GM19468 (cell line): ENCODE measurements around the gene XPR1.

Source experiments
- ATAC-seq: cut with Tn5 transposase; IDR thresholded peaks from one replicate; pipeline ENCODE4 v1.9.1; 2021; ENCODE audit warnings: mild to moderate bottlenecking, moderate library complexity, moderate number of reproducible peaks; ENCODE audit not compliant: unreplicated experiment; ENCODE audit errors: extremely low read depth

The XPR1 gene

DNA sequence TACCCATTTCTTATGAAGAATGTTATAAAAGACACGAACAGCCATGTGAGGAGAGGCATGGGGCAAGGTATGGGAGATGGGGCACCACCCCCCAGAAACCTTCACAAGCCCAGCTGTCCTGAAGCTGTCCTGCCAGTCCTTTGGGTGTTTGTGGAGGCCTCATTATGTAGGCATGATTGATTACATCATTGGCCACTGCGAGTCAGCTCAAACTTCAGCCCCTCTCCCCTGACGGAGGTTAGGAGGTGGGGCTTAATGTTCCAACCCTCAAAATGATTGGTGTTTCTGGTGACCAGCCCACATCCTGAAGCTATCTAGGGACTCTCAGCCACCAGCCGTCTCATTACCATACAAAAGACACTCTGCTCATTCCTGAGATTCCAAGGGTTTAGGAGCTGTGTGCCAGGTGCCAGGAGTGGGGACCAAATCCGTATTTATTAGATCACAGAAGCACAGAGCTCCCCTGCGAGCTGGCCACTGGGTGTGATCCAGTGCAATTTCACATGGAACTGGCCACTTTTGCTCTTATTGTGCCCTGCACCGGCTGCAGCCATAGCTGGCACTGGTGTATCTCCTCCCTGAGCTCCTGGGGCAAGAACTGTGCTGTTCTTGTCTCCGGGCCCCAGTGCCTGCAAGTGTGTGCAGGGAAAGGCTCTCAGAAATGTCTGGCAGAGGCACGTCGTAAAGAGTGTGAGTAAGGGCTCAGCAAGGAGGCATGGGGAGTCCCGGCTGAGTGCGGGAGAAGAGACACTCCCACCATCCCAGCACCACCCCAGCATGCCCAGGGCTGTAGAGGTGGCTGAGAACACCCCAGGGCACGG, 291.4 kb downstream of the XPR1 start:
- peak; percentile 23 for ATAC-seq

DNA sequence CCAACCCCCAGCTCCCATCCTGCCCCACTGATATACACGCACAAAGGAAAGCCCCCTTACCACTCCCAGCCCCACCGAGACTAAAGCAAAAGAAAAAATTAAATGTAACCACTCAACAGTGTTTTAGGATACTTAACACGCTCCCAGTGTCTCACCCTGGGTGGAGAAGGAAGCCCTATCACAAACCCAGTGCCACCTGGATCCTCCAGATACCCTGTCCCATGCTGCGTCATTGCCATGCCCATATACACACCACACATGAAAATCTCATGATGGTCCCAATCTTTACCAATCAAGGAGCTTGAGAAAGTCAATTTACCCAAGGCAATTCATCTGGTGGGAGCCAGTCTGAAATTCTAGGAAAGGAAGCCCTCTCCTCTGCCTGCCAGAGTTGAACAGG, 292.1 kb downstream of the XPR1 start:
- ATAC-seq = no peak

DNA sequence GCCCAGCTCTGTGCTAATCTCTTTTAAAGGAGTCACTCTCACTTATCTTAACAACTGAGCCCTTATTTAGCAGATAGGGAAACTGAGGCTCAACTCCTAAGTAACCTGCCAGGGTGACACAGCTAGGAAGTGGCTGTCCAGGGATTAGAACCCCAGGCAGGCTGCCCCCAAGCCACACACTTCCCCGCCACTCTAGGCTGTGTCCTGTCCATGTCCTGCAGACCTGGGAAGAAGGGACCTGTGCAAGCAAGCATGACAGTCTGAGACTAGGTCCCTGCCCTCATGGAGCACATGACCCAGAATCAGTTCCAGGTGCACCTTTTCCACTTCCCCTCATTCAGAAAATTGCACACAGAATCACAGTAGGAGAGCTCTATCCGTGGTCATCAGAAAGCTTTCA, 293.1 kb downstream of the XPR1 start:
- ATAC-seq = no peak

DNA sequence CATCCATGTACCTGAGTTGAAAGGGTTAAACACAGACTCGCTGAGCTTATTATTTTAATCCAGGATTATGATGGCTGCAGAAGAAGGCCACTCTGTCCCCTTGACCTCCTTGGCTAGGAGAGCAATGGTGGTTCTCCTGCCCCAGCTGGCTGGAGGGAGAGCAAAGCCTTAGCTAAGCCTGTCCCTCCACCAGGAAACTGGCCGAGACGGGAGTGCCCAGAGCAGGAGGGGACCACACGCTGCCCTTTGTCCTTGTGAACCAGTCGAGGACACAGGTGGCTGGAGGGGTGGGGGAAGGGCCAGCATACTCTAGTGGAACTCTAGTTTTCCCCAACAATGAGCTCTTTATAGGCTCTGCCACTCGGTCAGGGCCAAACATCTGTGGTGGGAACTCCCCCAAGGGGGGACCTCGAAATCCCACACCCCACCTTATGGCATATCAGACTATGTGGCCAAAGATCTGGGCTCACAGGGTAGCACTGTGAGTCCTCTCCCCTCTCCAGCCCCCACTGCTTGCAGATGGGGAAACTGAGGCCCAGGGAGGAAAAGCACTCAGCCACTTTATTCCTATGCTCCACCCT, 293.7 kb downstream of the XPR1 start:
- no peak for ATAC-seq

DNA sequence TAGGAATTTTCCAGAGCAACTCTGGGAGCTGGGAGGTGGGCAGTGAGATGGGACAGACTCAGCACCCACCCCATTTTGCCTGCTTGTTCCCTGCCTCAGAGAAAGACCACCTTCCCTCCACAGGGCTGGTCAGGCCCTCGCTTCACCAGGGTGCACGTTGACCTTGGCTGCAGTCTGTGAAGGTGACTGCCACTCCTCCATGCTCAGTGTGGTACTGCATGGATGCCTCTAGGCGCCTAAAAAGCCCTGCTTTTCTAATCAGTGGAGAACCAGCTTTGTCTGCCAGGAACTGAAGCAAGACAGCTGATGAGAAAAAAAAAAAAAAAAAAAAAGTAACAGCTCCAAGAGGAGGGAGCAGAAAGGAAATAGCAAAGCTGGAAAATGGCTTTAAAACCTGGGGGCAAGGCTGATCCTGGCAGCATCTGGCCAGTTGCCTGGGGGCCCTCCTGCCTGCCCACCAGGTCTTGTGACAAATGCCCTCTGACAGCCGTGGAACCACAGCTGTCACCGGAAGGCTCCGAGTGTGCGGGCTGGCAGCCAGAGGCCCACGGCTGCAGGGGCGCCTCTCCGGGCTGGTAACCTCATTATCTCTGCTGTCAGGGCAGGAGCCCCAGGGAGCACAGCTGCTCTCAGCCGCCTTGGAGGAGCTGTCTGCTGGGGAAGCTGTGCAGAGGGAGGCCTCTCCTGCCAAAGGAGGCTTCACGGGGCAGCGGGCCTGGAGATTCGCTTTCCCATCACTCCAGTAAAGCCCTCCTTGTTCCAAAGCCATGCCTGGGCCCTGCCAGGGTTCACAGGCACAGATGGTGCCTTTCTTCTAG, 294.6 kb downstream of the XPR1 start:
- ATAC-seq = no peak

DNA sequence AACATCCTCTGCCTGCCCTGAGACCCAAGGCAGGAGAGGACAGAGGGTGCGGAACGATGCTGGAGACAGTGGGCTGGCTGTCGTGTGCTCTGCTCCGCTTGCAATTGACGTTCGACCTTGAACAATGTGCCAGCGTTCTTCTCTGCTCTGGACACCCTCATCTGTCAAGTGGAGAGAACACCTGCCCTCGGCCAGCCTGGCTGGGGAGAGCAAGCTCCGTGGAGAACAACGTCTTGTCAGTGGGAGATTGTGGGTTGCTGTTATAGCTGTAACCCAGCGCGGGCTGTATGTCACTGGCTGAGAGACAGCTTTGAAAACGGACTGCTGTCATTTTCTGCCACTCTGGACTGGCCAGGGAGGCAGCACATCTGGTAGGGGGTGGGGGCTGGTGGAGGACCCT, 295.5 kb downstream of the XPR1 start:
- ATAC-seq = no peak

DNA sequence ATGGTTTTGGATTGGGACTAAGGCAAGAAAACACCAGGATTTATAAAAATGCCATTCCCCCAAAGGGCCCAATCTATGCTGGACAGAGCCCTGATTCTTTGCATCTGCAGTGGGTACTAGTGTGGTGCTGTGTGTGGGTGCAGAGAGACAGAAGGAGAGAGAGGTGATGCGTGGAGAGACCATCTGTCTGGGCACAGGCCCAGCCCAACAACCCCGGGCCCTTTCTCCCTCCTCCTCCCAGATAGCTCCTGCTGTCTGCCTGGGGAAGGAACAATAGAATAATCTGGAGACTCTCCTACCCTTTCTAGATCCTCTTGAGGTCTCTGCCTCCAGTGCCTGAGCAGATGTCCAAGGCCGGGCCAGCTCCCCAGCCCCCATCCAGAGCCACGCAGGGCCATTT, 296.0 kb downstream of the XPR1 start:
- ATAC-seq = no peak

DNA sequence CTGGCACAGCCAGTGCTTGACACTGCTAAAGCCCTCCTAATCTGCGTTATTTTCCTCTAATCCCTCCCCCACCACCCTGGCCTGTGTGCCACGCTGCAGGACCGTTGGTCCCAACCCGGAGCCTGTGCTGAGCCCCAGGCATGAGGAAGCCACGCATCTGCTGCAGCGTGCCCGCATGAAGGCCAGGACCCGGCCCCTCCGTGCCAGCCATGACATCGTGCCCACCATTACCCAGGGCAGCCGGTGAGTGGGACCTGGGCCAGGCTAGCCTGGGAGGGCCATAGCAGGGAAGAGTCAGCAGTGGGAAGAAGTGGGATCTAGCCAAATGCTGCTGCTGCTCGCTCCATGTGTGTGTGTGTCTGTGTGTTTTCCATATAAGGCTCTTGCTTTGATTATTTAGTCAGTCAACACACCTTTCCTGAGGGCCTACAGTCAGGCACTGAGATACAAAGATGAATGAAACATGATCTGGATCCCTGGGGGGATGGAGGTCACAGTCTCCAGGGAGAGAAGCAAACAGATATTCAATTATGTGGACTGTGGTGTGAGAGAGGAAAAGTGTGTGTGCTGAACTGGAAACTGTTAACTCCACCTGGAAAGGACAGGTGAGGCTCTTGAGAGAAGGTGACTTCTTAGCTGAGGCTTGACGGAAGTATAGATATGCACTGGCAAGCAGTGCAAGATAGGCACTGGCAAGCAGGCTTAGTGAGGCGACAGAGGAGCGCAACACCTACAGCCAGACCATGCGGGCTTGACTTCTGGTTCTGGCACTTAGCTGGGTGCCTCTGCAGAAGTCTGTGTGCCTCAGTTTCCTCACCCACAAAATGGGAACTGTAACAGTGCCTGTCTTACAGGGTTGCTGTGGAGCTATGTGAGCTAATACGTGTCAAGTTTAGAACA, 296.8 kb downstream of the XPR1 start:
- ATAC-seq = no peak

DNA sequence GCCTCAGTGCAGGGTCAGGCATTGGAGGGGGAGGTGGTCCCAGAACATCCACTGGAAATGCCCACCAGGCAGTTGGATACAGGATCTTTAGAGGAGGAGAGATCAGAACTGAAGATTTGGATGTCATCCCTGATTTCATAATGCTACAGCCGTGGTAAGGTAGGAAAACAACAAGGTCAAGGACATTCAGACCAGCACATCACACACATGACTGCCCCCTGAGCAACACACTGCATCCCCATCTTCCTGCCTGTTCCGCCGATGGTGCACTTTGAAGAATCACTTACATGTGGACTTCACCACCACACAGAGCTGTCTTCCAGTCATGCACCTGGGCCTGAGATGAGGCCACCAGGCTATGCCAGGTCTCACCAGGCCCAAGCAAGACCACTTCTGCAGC, 297.6 kb downstream of the XPR1 start:
- ATAC-seq = no peak

DNA sequence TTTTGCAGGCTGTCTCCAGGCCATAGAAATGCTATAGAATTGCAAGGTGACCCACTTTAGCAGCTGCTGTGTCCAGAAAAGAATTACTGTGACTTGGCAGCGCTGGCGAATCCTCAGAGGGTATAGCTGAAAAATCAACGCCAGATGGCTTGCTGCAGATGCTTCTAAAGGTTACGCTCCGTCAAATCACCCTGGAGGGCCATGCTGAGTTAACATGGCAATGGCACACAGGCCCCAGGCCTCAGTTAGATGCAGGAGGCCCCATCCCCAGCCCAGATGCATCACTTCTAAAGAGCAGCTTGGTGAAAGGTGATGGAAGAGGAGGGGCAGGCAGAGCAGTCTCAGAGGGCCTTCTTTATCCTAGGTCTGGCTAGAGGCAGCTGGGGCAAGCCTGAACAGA, 298.9 kb downstream of the XPR1 start:
- ATAC-seq = no peak

DNA sequence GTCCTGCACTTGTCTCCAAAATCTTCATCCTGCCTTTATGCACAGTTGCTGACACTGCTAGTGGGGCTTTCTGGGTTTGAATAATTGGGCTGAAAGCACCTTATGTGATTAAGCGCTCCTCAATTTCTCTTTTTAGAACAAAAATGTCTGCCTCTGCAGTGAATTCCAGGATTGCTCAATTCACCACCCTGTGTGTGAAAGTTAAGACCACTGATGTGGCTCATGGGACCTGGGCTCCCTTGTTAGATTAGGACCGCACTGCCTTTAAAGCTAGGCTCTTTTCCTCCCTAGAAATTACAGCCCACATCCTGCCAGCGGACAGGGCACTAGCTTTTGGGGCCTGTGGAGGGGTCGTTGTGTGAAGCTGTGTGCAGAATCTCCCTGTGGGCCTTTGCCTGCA, 299.7 kb downstream of the XPR1 start:
- no peak for ATAC-seq

DNA sequence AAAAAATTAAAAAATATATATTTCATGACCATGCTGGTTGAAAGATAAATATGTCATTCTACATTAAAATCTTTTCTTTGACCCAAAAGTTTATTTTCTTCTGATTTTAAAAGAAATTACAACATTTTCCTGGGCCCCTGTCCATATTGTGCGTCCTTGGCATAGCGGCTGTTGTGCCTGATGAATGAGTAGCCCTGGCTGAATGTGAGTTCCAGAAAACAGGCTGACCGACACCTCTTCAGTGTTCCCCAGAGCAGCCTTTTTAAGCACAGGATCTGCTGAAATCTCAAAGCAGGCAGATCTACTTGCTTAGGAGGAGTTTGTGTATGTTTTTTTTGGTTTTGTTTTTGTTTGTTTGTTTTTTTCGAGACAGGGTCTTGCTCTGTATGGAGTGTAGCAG, 300.6 kb downstream of the XPR1 start:
- no peak for ATAC-seq

DNA sequence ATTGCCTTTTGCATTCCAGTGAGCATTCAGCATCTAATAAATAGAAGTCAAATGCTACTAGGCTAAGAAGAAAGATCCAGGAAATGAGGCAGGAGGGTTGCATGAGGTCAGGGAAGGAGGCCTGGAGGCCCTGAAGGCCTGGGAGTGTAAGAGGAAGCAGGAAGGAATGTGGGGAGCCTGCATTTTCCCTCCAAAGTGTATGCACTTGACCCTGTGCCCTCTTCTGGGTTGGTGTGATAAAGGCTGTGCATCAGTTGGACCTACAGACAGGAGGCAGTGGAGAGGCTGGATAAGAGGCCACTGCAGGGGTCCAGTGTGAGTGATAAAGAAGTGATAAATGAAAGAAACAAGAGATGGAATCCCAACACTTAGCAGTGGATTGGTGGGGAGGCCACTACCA, 301.3 kb downstream of the XPR1 start:
- ATAC-seq = no peak

DNA sequence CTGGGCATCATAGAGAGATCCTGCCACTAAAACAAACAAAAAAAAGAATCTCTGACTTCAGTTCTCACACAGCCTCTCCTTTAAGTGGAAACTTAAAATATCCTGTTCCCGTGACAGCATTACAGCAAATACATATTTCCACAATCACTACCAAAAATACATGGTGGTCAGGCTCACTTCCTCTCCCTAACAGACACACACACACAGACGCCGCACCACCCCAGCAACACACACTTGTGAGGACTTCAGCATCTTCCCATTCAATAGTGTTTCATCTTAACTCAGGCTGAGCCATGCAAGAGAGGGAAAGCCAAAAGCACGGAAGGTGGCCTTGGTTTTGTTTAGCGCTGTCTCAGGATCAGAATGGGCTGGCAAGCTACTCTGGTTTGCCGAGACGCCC, 302.7 kb downstream of the XPR1 start:
- no peak for ATAC-seq

DNA sequence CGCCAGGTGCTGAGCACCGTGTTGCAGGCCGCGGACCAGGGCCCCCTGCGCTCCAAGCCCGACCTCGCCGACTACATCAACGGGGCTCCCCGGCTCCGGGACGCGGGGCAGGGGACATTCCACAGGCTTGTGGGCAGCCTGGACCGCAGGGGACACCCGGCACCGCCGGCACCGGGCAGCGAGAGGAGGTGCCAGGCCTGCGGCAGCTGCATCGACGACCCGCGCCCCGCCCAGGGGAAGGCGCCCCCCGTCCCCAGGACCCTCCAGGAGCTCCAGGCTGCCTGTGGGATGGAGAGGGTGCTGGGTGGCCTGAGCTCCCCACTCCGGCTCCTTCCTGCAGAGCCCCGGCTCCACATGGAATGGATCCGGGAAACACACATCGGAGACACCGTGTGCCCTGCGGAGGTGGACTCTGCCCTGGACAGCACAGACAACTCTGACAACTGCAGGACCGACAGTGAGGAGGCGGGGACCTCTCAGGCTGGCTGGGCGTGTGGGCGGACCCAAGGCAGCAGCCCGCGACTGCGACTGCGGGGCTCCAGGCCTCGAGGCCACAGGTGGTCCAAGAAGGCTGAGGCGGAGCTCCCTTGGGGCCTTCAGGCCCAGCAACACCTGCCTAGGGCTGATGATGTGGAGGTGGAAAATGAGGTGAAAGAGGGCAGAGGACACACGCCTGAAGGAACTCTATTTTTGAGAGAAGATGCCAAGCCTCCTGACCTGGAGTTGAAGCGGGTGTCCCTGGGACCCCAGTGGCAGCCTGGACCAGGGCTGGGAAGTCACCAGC, 303.7 kb downstream of the XPR1 start:
- ATAC-seq = no peak

DNA sequence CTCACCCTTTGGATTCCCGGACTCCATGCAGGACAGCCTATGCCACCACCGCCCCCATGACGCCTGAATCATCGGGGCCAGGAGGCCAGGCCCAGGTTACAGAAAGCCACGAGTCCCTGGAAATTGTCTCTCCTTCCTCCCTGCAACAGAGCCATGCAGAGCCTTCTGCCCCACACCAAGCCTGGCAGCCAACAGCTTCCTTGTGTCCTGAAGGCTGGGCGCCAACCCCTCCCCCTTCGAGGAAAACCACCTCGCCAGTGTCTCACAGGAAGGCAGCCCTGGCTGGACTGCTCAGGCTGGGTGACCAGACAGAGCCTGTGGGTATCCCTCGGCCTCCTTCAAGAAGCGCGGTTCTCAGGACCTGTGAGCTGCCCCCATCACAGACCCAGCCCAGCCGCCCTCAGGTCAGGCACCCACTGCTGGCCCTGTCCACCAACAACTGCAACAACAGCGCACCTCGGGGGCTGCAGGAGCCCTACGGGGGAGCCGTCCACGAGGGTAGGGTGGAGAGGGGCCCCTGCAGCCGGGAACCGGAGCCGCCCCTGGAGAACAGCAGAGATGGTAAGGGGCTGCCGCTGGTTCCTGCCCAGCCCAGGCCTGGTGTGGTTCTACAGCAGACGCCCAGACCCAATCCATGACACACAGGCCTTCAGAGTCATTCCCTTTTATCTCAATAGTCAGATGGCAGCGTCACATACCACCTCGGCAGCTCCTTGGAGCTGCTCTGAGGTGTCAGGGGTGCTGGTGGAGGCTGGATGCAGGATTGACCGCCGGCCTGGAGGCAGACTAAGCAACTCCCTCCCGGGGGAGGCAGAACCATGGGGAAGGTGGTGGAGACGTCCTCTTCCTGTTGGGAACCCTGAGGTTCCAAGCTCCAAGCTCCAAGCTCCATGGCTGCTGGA, 304.5 kb downstream of the XPR1 start:
- ATAC-seq = no peak

DNA sequence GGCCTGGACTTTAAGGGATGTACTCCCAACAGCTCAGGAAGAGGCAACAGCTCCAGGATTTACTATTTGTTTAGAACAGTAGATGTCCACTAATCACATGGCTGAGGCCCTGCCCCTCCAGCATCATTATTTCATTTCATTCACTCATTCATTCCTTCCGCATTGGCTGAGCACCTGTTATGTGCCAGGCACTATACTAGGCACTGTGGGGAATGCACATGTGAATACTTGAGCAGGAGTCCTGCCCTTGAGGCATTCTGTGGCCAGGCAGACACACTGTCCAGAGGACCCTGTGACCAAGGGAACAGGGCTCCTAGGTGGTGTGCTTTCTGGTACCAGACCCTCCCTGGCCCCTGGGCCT, 305.2 kb downstream of the XPR1 start:
- no peak for ATAC-seq

DNA sequence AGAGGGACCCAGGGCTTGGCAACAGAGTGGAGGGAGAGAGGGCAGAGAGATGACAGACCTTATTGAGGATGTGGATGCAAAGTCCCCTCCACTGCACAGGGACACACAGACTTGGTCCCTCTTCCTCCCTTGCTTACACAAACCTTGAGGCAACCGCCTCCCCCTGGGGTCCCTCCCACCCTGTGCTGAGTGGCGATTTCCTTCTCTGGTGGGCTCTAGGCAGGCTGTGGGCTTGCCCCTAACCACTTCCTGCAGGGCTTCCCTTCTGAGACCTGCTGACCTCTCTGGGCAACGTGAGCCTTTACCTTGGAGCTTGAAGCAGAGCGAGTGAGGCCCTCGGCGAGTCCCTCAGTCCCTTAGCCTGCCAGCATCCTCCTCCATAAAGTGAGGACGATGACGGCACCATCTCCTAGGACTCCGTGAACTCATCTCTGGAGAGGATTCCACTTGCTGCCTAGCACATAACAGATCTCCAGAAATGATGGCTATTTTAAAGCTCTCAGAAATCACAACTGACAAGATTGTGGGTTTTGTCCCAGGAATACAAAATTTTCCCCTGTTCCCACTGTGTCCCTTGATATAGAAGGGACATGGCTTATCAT, 305.9 kb downstream of the XPR1 start:
- no peak for ATAC-seq
